ENCODE data around the gene FOSL2. TPM values are rescaled to one million over a fixed set of nuclear protein-coding genes. Genes with fewer than 3 reads are reported as not detected.

Gene FOSL2
- polyA plus RNA-seq, 1 of the 3 experiments (the other 2 are of a cell fraction), result 41.7 TPM

DNA sequence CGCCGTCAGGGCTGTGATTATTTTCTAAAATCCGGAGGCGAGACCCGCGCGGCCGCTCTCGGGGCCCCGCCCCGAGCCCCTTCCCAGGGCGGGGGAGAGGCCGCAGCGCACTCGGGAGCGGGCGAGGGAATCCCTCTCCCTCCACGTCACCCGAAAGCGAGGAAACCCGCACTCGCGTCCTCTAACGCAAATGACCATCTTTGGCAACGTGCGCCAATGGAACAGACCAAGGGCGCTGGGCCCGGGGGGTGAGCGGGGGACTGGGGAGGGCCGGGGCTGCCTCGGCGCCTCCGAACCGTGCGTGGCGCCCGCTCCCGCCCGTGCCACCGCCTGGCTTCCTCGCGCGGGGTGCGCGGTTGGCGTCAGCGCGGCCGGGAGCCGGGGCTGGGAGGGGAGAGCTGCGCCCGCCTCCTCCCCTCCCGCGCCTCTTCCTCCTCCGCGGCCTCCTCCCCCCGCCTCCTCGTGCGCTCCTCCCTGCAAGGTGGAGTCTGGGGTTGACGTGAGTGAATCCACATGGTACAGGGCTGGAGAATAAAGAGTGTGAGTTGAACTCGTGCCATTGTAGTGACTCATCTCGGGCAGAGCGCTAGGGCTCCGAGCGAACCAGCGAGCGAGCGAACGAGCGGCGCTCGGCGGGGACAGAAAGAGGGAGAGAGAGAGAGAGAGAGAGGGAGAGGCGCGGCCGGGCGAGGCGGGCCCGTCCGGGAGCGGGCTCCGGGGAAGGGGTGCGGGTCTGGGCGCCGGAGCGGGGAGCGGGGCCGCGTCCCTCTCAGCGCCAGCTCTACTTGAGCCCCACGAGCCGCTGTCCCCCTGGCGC lies at the start of gene FOSL2 (continued):
- TF ChIP-seq, protein P1, sequence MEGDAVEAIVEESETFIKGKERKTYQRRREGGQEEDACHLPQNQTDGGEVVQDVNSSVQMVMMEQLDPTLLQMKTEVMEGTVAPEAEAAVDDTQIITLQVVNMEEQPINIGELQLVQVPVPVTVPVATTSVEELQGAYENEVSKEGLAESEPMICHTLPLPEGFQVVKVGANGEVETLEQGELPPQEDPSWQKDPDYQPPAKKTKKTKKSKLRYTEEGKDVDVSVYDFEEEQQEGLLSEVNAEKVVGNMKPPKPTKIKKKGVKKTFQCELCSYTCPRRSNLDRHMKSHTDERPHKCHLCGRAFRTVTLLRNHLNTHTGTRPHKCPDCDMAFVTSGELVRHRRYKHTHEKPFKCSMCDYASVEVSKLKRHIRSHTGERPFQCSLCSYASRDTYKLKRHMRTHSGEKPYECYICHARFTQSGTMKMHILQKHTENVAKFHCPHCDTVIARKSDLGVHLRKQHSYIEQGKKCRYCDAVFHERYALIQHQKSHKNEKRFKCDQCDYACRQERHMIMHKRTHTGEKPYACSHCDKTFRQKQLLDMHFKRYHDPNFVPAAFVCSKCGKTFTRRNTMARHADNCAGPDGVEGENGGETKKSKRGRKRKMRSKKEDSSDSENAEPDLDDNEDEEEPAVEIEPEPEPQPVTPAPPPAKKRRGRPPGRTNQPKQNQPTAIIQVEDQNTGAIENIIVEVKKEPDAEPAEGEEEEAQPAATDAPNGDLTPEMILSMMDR (IDR thresholded peaks at IDR 0.05), result no peak
- 0 out of 2 replicates have a peak, but pooled peaks have one; percentile 13 for TF ChIP-seq RFX5 (IDR thresholded peaks at IDR 0.05; ENCODE audit: low read length)
- TF ChIP-seq RCOR1 (IDR thresholded peaks at IDR 0.05; ENCODE audit: low read length), result peak; percentile 56; the same call in 1 of the 2 replicates
- TF ChIP-seq, protein P2, sequence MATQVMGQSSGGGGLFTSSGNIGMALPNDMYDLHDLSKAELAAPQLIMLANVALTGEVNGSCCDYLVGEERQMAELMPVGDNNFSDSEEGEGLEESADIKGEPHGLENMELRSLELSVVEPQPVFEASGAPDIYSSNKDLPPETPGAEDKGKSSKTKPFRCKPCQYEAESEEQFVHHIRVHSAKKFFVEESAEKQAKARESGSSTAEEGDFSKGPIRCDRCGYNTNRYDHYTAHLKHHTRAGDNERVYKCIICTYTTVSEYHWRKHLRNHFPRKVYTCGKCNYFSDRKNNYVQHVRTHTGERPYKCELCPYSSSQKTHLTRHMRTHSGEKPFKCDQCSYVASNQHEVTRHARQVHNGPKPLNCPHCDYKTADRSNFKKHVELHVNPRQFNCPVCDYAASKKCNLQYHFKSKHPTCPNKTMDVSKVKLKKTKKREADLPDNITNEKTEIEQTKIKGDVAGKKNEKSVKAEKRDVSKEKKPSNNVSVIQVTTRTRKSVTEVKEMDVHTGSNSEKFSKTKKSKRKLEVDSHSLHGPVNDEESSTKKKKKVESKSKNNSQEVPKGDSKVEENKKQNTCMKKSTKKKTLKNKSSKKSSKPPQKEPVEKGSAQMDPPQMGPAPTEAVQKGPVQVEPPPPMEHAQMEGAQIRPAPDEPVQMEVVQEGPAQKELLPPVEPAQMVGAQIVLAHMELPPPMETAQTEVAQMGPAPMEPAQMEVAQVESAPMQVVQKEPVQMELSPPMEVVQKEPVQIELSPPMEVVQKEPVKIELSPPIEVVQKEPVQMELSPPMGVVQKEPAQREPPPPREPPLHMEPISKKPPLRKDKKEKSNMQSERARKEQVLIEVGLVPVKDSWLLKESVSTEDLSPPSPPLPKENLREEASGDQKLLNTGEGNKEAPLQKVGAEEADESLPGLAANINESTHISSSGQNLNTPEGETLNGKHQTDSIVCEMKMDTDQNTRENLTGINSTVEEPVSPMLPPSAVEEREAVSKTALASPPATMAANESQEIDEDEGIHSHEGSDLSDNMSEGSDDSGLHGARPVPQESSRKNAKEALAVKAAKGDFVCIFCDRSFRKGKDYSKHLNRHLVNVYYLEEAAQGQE (IDR thresholded peaks at IDR 0.05; ENCODE audit: low read depth, low read length), result peak; percentile 79
- no peak for TF ChIP-seq IRF3 (IDR thresholded peaks at IDR 0.05; ENCODE audit: low read depth, low read length)
- peak; percentile 8; the same call in 1 of the 2 replicates for TF ChIP-seq RXRA (IDR thresholded peaks at IDR 0.05; ENCODE audit: borderline replicate concordance, low read depth)
- no peak for TF ChIP-seq EZH2phosphoT487 (IDR thresholded peaks at IDR 0.05; ENCODE audit: borderline replicate concordance, low read depth)

DNA sequence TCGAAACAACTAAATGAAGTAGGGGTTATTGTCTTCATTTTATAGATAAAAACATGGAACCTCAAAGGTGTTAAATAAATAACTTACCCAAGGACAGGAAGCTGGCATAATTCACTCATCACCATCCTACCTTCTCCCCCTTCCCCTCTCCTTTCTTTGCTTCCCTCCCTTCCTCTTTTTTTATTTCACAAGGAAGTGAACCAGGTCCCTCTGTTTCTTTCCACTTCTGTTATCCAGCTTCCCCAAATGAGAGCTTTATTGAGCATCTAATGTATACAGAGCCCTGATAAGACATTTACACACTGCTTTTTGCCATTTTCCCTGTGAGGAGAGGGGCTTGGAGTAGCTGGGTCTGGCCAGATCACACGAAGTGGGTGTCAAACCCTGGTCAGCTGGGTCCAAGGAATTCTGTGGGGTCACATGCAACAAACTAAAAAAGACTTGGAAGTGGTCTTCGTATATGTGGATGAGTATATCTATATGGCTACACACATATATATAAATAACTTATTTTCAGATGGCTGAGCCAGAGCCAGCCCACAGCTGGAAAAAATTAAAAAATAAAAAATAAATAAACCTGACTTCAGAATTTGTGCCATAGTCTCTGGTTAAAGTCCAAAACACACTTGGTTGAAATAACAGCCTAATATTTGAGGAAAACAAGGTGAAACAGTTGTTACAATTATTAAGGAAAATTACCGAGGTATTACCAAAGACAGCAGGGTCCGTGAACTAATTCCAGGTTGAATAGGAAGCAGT lies 49.3 kb upstream of the FOSL2 start:
- Histone ChIP-seq H3K9me3 (no peaks in the 10 kb centered on the region), H3K27me3 (ENCODE audit: insufficient read depth) (no peaks in the 10 kb centered on the region), H3F3A (replicated peaks; ENCODE audit: insufficient read depth) (peaks cover 11% of the 10 kb centered on the region), H3K36me3 (replicated peaks in 1 of 2; ENCODE audit: control insufficient read depth in 1 of 2, insufficient read depth in 2 of 2, low read length in 1 of 2) (no peaks in the 10 kb centered on the region), H4K20me1 (ENCODE audit: insufficient read depth) (no peaks in the 10 kb centered on the region), H2AFZ (ENCODE audit: low read depth) (no peak overlapping the region), H3K9ac (no peak overlapping the region), H3K9me2 (no peaks in the 10 kb centered on the region), H3K4me2 (no peak overlapping the region), H3K79me2 (ENCODE audit: insufficient read depth) (no peaks in the 10 kb centered on the region), H3K4me1 (ENCODE audit: control insufficient read depth in 1 of 2, insufficient read depth in 2 of 2, low read depth in 1 of 2, low read length in 1 of 2) (peaks cover 13 to 57% of the 10 kb centered on the region in 2 experiments; a peak in 2 of 4 replicates), H3K4me3 (ENCODE audit: low read depth in 2 of 2, low read length in 1 of 2) (no peak overlapping the region), H3K27ac (ENCODE audit: low read depth in 2 of 2, low read length in 1 of 2) (peak overlapping the region; percentile 7 to 26; a peak in 2 of 4 replicates)
- ChIA-PET POLR2A (no interaction called here), CTCF (interaction anchor here (0.9 to 1.2 kb wide), 3 partner anchors 10 to 17 kb away, joined by 3 to 4 read pairs (median 3); no protein-coding TSS in a partner anchor)
- peak; percentile 57 for TF ChIP-seq TCF12 (IDR thresholded peaks at IDR 0.05)
- TF ChIP-seq, protein P2 (IDR thresholded peaks at IDR 0.05; ENCODE audit: low read depth, low read length), result no peak
- DNase-seq, result no peak
- 87% methylated on average over 5 of the region's 5 CpGs for WGBS (ENCODE audit: low lambda C conversion rate)
